Chondrocyte (in vitro differentiated cells): Measurements from ENCODE around the gene MRPL20. TPM values are rescaled to one million over a fixed set of nuclear protein-coding genes. Genes with fewer than 3 reads are reported as not detected.
"Not testable (repeated sequence)": the region's sequence is repeated elsewhere in the genome, so short reads cannot be mapped to it uniquely, and the experiment has no call there.

ENCODE experiments used
- DNase-seq: peaks from one replicate; pipeline ENCODE4 v3.0.0; 2021; ENCODE audit warnings: mixed read lengths, low spot score
- H3K27ac Mint-ChIP-seq: one replicate; pipeline ENCODE4 v1.8.0; 2021; ENCODE audit warnings: mild to moderate bottlenecking, moderate library complexity, mixed read lengths; ENCODE audit not compliant: unreplicated experiment
- H3K27me3 Mint-ChIP-seq: 2 replicates; pipeline ENCODE4 v1.8.0; 2021; ENCODE audit warnings: low read depth, mixed read lengths
- H3K36me3 Mint-ChIP-seq: 2 replicates; pipeline ENCODE4 v1.8.0; 2021; ENCODE audit warnings: low read depth, mixed read lengths
- H3K4me1 Mint-ChIP-seq: 2 replicates; pipeline ENCODE4 v1.8.0; 2021; ENCODE audit warnings: low read depth, mild to moderate bottlenecking, mixed read lengths
- H3K4me3 Mint-ChIP-seq: one replicate; pipeline ENCODE4 v1.8.0; 2021; ENCODE audit warnings: mild to moderate bottlenecking, moderate library complexity, mixed read lengths; ENCODE audit not compliant: unreplicated experiment
- H3K9me3 Mint-ChIP-seq: 2 replicates; pipeline ENCODE4 v1.8.0; 2021; ENCODE audit warnings: low read depth, mixed read lengths
- total RNA-seq: library from RNA; stranded (reverse); gene quantifications from 3 replicates; pipeline ENCODE4 v1.2.1, GENCODE V29; 2021
- TF ChIP-seq, protein P1 (sequence below): fragments of 200-600 bp; sonication (generic); IDR thresholded peaks from 2 replicates; pipeline ENCODE4 v1.5.0; 2021; ENCODE audit warnings: antibody characterized with exemption, mild to moderate bottlenecking, moderate library complexity

Gene MRPL20
- total RNA-seq, 1 donor from 2014 or later: 75.7 TPM

DNA sequence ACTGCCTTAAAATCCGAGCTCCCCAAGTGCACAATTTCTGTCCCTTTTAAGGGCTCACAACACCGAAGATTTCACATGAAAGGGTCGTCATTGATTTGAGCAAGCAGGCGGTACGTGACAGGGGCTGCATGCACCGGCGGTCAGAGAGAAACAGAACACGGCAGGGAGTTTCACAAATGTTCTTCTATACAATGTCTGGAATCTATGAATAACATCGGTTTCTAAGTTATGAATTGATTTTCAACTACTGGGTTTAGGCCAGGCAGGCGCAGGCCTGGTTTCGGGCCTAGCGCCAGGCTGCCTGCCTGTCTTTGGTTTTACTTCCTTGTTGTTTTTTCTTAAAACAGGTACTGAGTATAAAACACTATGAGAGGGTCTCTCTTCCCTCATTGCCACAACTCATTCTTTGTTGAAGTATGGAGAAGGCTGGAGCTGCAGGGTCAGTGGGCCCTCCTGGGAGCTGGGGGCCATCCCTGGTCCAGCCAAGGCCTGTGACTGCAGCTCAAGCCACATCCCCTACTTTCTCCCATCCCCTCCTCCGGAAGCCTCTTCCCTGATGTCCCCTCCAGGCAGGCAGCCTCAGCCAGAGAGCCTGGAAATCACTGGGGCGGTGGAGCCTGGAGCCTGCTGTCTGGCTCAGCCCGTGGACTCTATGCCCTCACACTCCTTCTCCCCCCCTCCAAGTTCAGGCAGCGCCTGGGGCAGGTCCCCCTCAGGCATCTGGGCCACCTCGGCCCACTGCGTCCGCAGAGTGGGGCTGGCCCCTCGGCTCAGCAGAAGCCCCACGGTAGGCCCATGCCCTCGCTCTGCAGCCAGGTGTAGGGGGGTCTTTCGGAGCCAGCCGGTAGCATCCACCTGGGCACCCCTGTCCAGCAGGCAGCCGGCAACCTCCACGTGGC, 11.6 kb upstream of the MRPL20 start:
- Mint-ChIP-seq H3K27ac (no peak overlapping the region), H3K4me1 (no peaks in the 10 kb centered on the region), H3K4me3 (no peak overlapping the region), H3K9me3 (no peaks in the 10 kb centered on the region), H3K27me3 (no peaks in the 10 kb centered on the region), H3K36me3 (no peaks in the 10 kb centered on the region)
- DNase-seq: no peak
- TF ChIP-seq, protein P1, sequence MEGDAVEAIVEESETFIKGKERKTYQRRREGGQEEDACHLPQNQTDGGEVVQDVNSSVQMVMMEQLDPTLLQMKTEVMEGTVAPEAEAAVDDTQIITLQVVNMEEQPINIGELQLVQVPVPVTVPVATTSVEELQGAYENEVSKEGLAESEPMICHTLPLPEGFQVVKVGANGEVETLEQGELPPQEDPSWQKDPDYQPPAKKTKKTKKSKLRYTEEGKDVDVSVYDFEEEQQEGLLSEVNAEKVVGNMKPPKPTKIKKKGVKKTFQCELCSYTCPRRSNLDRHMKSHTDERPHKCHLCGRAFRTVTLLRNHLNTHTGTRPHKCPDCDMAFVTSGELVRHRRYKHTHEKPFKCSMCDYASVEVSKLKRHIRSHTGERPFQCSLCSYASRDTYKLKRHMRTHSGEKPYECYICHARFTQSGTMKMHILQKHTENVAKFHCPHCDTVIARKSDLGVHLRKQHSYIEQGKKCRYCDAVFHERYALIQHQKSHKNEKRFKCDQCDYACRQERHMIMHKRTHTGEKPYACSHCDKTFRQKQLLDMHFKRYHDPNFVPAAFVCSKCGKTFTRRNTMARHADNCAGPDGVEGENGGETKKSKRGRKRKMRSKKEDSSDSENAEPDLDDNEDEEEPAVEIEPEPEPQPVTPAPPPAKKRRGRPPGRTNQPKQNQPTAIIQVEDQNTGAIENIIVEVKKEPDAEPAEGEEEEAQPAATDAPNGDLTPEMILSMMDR: no peak

DNA sequence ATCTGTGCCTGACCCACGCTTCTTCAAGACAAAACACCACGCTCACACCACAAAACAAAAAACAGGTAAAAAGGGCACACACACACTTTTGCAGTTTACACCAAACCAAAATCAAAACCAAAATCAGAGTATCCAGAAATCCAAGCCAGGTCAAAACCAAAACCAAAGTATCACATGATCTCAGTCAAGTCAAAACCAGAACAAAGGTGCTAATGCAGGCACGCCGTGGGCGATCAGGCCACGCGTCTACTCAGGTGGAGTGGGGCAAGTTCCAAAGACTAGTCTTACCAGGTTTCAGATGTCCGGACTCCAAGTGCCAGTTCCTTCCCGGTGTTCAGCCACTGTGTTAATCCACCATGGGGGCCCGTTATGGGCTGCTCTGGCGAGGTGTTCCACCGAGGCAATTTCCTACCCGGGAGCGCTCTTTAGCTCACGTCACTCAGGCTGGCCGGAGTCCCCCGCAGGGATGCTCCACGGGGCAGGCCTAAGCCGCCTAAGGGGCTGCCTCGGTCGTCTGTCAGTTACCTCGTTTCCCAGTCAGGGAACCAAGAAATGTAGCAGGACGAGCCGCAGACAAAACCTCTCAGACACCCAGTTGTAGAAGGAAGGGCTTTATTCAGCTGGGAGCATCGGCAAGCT, 10.9 kb upstream of the MRPL20 start:
- not testable (repeated sequence) for H3K36me3 Mint-ChIP-seq, H3K9me3 Mint-ChIP-seq, H3K27ac Mint-ChIP-seq, H3K27me3 Mint-ChIP-seq, DNase-seq, H3K4me3 Mint-ChIP-seq, H3K4me1 Mint-ChIP-seq

DNA sequence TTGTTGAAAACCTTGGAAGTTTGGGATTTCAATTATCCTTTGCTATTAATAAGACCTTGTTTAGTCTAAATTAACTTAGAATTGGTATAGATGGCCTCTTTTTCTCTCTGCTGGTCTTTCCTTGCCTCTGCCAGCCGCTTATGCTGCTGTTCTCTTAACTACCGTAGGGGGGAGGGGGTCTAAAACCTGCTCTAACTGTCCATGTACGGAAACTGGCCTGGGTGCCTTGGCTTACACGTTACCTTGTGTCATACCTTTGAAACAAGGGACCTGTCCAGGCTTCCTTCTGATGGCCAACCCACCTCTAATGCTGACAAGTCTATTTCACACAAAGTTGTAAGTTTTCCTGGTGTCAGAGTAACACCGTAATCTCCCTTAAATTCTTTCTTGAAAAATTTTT, 10.3 kb upstream of the MRPL20 start:
- H3K4me1 Mint-ChIP-seq, H3K4me3 Mint-ChIP-seq, H3K36me3 Mint-ChIP-seq, H3K9me3 Mint-ChIP-seq, DNase-seq, H3K27me3 Mint-ChIP-seq, H3K27ac Mint-ChIP-seq: not testable (repeated sequence)

DNA sequence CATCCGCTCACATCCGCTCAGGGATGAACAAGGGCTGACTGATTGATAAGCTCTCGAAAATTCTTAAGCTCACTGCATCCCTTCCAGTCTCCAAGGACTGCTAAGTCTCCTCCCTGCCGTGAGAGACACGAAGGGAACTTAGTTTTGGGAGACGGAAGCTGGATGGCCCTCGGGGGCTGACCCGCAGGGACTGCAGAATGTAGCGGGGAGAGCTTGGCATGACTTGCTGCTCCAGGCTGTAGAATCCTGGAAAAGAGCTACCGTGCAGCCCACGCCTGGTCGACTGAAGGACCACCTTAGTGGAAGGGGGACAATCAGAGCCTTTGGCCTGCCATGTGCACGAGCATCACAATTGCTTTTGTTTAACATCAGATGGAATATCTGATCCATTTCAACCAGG, 8.7 kb upstream of the MRPL20 start:
- Mint-ChIP-seq H3K36me3 (no peaks in the 10 kb centered on the region), H3K4me3 (no peak overlapping the region), H3K27ac (no peak overlapping the region), H3K27me3 (no peaks in the 10 kb centered on the region), H3K9me3 (peaks cover 11% of the 10 kb centered on the region), H3K4me1 (no peaks in the 10 kb centered on the region)
- TF ChIP-seq, protein P1: no peak
- DNase-seq: no peak

DNA sequence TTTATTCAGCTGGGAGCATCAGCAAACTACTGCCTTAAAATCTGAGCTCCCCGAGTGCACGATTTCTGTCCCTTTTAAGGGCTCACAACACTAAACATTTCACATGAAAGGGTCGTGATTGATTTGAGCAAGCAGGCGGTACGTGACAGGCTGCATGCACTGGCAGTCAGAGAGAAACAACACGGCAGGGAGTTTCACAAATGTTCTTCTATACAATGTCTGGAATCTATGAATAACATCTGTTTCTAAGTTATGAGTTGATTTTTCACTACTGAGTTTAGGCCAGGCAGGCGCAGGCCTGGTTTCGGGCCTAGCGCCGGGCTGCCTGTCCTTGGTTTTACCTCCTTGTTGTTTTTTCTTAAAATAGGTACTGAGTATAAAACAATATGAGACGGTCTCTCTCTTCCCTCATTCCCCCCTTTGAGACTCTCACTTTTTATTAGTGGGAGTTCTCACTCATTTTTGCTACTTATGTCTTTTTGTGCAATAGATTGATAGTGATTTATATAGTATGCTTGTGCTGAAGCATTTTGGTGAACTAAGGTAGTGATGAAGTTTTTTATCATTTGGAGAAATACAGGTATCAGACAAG, 5.3 kb upstream of the MRPL20 start:
- H3K27ac Mint-ChIP-seq, H3K4me3 Mint-ChIP-seq, H3K36me3 Mint-ChIP-seq: not testable (repeated sequence)

DNA sequence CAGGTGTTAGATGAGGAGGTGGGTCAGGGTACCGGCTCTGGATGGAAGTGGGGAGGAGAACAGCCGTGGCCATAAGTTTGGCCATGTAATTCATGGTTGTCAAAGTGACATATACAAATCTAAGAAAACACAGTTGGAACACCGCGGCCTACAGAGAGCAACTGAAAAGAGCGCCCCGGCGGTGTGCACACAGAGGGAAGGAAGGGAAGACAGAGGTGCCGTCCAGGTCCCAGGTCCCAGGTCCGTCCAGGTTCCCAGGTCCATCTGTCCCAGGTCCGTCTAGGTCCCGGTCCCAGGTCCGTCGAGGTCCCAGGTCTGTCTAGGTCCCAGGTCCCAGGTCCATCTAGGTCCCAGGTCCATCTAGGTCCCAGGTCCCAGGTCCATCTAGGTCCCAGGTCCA, 4.5 kb upstream of the MRPL20 start:
- Mint-ChIP-seq H3K36me3 (no peaks in the 10 kb centered on the region), H3K27me3 (no peaks in the 10 kb centered on the region), H3K9me3 (peaks cover 11% of the 10 kb centered on the region), H3K4me3 (no peak overlapping the region), H3K4me1 (peaks cover 16% of the 10 kb centered on the region), H3K27ac (no peak overlapping the region)
- TF ChIP-seq, protein P1: no peak
- DNase-seq: no peak

More for the DNA sequence above, 5.3 kb upstream of the MRPL20 start:
- not testable (repeated sequence) for H3K27me3 Mint-ChIP-seq, DNase-seq
- Mint-ChIP-seq H3K9me3 (peaks cover 11% of the 10 kb centered on the region), H3K4me1 (peaks cover 15% of the 10 kb centered on the region)

DNA sequence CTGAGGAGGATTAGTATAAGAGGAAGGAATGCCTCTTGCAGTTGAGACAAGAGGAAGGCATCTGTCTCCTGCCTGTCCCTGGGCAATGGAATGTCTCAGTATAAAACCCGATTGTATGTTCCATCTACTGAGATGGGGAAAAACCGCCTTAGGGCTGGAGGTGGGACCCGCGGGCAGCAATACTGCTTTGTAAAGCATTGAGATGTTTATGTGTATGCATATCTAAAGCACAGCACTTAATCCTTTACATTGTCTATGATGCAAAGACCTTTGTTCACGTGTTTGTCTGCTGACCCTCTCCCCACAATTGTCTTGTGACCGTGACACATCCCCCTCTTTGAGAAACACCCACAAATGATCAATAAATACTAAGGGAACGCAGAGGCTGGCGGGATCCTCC, 3.1 kb upstream of the MRPL20 start:
- not testable (repeated sequence) for H3K27me3 Mint-ChIP-seq, H3K36me3 Mint-ChIP-seq, DNase-seq, H3K27ac Mint-ChIP-seq, H3K4me3 Mint-ChIP-seq
- H3K9me3 Mint-ChIP-seq: peaks cover 11% of the 10 kb centered on the region
- peaks cover 30% of the 10 kb centered on the region for H3K4me1 Mint-ChIP-seq
